Activated CD8-positive, alpha-beta memory T cell treated with anti-CD3 and anti-CD28 coated beads, Interleukin-2, amount 10 ng/mL, durations not matched to agents 7 days and 5 days (primary cell): ENCODE data around the gene GIMAP7. TPM values are rescaled to one million over a fixed set of nuclear protein-coding genes. Genes with fewer than 3 reads are reported as not detected.

Source experiments
- ATAC-seq: fragments of 150-1000 bp; cut with Tn5 transposase; one replicate; pipeline ENCODE4 v1.10.0; 2021; ENCODE audit warnings: moderate library complexity
- CTCF ChIA-PET: fragments of 350-600 bp; sonication (Branson Sonifier 250); formaldehyde crosslinking; loops from one replicate; lab custom pipeline; 2021; ENCODE audit warnings: antibody characterized with exemption; lab: Charles Lee
- DNase-seq: peaks from one replicate; pipeline ENCODE4 v3.0.0-alpha.2; 2020
- H3K27ac Mint-ChIP-seq: one replicate; pipeline ENCODE4 v1.8.0; 2021; ENCODE audit warnings: mild to moderate bottlenecking, mixed read lengths
- H3K27me3 Mint-ChIP-seq: one replicate; pipeline ENCODE4 v1.8.0; 2021; ENCODE audit warnings: mixed read lengths
- H3K36me3 Mint-ChIP-seq: one replicate; pipeline ENCODE4 v1.8.0; 2021; ENCODE audit warnings: mild to moderate bottlenecking, mixed read lengths
- H3K4me1 Mint-ChIP-seq: one replicate; pipeline ENCODE4 v1.8.0; 2021; ENCODE audit warnings: mixed read lengths
- H3K4me3 Mint-ChIP-seq: one replicate; pipeline ENCODE4 v1.8.0; 2021; ENCODE audit warnings: mild to moderate bottlenecking, moderate library complexity, mixed read lengths
- H3K9me3 Mint-ChIP-seq: one replicate; pipeline ENCODE4 v1.8.0; 2022; ENCODE audit warnings: low read depth, mixed read lengths
- total RNA-seq, 2 experiments: library from RNA; stranded (reverse); gene quantifications; one replicate each; pipeline ENCODE4 v1.2.3, GENCODE V29; 2021

The GIMAP7 gene
- total RNA-seq: 10 to 100 TPM; 49.9 to 89.7 TPM

DNA sequence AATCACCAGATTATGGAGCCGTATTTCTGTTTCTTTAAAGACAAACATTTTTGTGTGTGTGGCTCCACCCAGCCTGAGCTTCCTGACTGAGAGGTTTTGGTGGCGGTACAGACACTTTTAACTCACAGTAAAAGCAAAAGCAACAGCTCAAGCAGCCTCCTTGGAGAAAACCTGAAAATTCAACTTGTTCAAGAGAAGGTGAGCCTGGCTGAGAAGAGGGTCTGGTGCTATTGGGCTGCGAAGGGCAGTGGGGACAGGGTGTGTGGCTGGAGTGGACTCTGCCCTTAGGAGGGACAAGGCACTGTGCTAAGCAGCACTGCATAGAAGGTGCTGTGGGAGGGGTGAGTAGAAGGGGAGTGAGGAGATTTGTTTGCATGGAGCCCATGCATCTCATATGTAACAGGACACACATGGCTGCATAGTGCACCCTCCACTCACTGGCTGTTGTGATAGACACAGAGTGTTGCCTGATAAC, at the start of gene GIMAP7:
GIMAP7 (plus strand) TSS at position 125 of the 475 bp plus-strand sequence. CDS start 5,103 bp downstream, outside the sequence.
- Mint-ChIP-seq H3K36me3 (peaks cover 54% of the 10 kb centered on the region), H3K27me3 (no peaks in the 10 kb centered on the region), H3K4me3 (peak within 1 kb of the TSS; percentile 100), H3K9me3 (peaks cover 3% of the 10 kb centered on the region), H3K27ac (peak within 1 kb of the TSS; percentile 99), H3K4me1 (peaks cover 49% of the 10 kb centered on the region)
- ATAC-seq (peak; percentile 74), DNase-seq (peak; percentile 83)
- CTCF ChIA-PET: interaction anchor here (0.8 to 4.4 kb wide), 21 partner anchors 10 to 241 kb away, joined by 3 to 69 read pairs (median 3); partner anchors contain the start of genes GIMAP1, GIMAP4, GIMAP5 and GIMAP8

DNA sequence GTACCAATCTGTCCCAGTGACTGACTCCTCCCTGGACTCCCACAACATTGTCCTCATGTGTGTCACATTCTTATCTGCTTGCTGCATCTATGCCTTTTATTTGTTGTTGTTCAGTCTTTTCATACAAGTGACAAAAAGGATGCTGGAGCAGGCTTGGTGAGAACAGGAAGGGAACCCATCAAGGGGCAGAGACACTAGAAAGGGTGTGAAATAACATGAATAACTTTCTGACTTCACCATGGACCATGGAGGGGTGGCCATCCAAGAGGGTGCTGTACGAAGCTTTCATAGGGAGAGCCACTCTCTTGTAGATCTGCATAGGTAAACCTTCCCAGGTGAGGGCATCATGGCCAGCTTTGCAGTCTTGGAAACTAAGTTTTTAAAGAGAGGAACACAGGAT, 49.7 kb upstream of the GIMAP7 start:
- no peaks in the 10 kb centered on the region for H3K27me3 Mint-ChIP-seq
- CTCF ChIA-PET: interaction anchor here (0.6 to 1.3 kb wide), 3 partner anchors 9 to 37 kb away, joined by 3 to 4 read pairs (median 3); no protein-coding TSS in a partner anchor
- ATAC-seq (no peak), DNase-seq (no peak)
- no peak overlapping the region for H3K27ac Mint-ChIP-seq
- H3K36me3 Mint-ChIP-seq: peaks cover 74% of the 10 kb centered on the region
- peaks cover 53% of the 10 kb centered on the region for H3K4me1 Mint-ChIP-seq
- no peak overlapping the region for H3K4me3 Mint-ChIP-seq
- H3K9me3 Mint-ChIP-seq: peaks cover 25% of the 10 kb centered on the region

DNA sequence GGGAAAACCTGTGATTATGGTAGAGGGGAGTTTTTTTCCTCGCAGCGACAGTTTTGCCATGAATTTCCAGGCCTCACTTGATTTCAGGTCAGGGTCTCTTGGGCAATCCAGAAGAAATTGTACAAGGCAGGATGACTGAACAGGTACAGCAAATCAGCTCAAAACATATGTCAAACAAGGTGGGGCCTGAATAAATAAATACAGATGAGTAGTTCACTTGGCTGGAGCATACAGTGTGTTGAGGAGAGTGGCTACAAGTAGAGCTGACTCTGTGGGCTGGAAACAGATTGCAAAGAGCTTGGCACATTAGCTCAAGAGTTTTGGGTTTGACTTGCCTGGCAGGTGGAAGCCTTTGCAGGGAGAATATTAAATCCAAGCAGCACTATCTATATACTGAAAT, 49.3 kb upstream of the GIMAP7 start:
- CTCF ChIA-PET: interaction anchor here (0.6 to 0.9 kb wide), 2 partner anchors 10 to 37 kb away, joined by 3 to 4 read pairs; no protein-coding TSS in a partner anchor
- Mint-ChIP-seq H3K9me3 (peaks cover 22% of the 10 kb centered on the region), H3K4me3 (no peak overlapping the region), H3K27ac (no peak overlapping the region), H3K36me3 (peaks cover 71% of the 10 kb centered on the region), H3K4me1 (peaks cover 54% of the 10 kb centered on the region), H3K27me3 (no peaks in the 10 kb centered on the region)
- no peak for DNase-seq
- ATAC-seq: no peak

DNA sequence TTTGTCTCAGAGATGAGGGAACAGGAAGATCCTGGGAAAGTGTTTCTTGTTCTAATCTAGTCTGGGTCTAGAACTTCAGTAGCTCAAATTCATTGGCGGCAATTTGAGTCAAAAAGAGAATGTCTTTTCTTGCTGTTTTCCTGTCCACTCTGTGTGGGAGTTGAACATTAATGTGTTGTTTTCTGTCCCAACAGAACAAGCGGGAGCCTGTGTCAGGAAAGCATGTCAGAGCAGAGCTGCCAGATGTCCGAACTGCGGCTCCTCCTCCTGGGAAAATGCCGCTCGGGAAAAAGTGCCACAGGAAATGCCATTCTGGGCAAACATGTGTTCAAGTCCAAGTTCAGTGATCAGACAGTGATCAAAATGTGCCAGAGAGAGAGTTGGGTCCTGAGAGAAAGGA, 48.2 kb upstream of the GIMAP7 start:
- no peaks in the 10 kb centered on the region for H3K27me3 Mint-ChIP-seq
- peaks cover 56% of the 10 kb centered on the region for H3K4me1 Mint-ChIP-seq
- H3K36me3 Mint-ChIP-seq: peaks cover 67% of the 10 kb centered on the region
- no peak for ATAC-seq
- H3K9me3 Mint-ChIP-seq: peaks cover 17% of the 10 kb centered on the region
- H3K4me3 Mint-ChIP-seq: no peak overlapping the region
- H3K27ac Mint-ChIP-seq: no peak overlapping the region
- DNase-seq: no peak
- CTCF ChIA-PET: no interaction called here

DNA sequence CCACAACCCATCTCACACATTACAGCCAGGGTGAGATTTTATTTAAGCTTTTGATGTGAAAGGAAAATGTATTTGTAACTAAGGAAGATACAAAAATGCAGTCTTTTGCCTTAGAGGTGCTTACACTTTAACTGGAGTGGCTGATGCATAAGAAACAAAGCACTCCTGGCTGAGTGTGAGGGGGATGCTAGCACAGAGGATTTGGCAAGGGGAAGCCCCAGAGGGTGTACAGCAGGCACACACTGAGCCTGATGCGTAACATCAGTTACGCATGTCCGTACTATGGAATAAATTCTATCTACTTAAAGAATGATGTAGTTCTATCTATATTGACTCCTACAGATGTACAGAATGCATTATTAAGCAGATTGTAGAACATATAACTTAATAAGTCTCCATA, 46.4 kb upstream of the GIMAP7 start:
- Mint-ChIP-seq H3K27ac (no peak overlapping the region), H3K36me3 (peaks cover 60% of the 10 kb centered on the region), H3K4me1 (peaks cover 49% of the 10 kb centered on the region), H3K4me3 (no peak overlapping the region), H3K27me3 (no peaks in the 10 kb centered on the region), H3K9me3 (peaks cover 2% of the 10 kb centered on the region)
- DNase-seq (no peak), ATAC-seq (no peak)
- CTCF ChIA-PET: no interaction called here

DNA sequence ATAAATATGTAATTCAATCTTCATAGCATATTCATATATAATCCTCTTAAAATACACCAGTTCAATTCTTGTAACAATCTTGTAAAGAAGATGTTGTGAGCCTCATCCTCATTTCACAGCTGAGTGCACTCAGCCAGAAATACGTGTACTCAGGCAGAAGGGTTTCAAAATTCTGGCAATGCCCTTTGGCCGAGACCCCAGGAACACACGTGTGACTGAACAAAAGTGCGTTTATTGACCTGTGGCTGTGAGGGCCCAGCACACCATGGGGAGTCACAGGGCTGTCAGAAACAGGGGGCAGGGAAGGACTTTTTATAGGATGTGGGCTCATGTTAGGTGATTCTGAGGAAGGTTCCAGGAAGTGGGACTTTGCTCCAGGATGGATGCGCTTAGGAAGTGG, 42.8 kb upstream of the GIMAP7 start:
- CTCF ChIA-PET: interaction anchor here (1.4 kb wide), 1 partner anchor 23 kb away, joined by 3 read pairs; no protein-coding TSS in a partner anchor
- Mint-ChIP-seq H3K4me3 (no peak overlapping the region), H3K9me3 (no peaks in the 10 kb centered on the region), H3K27ac (no peak overlapping the region), H3K36me3 (peaks cover 69% of the 10 kb centered on the region), H3K27me3 (no peaks in the 10 kb centered on the region), H3K4me1 (peaks cover 43% of the 10 kb centered on the region)
- DNase-seq (no peak), ATAC-seq (no peak)

DNA sequence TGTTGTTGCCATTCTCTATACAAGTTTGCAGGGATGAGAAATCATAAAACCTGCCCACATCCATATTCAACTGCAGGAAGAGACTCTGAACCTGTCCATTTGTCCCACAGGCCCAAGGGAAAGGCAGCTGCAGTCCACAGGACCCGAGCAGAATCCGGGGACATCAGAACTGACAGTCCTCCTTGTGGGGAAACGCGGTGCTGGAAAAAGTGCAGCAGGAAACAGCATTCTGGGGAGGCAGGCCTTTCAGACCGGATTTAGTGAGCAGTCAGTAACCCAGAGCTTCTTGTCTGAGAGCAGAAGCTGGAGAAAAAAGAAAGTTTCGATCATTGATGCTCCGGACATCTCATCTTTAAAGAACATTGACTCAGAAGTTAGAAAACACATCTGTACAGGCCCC, 40.8 kb upstream of the GIMAP7 start:
- Mint-ChIP-seq H3K4me1 (peaks cover 45% of the 10 kb centered on the region), H3K4me3 (no peak overlapping the region), H3K27ac (no peak overlapping the region), H3K36me3 (peaks cover 72% of the 10 kb centered on the region), H3K27me3 (no peaks in the 10 kb centered on the region), H3K9me3 (no peaks in the 10 kb centered on the region)
- ATAC-seq: no peak
- no peak for DNase-seq
- CTCF ChIA-PET: no interaction called here

DNA sequence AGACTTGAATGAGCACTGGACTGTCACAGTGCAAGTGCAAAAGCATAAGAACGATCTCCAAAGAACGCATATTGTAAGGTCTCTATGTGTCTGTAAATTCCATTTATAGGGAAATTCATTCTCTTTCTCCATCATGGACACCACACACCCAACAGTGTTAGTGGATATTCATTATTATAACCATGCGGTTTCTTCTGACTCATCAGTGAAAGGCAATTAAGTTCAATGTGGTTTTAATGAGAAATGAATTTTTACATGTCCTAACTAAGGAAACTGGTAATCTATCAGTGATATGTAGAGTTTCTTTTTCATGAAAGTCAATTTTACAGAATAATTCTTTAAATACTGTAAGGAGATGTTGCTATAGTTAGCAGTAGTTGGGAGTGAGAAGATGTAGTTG, 38.4 kb upstream of the GIMAP7 start:
- Mint-ChIP-seq H3K4me1 (peaks cover 58% of the 10 kb centered on the region), H3K4me3 (no peak overlapping the region)

DNA sequence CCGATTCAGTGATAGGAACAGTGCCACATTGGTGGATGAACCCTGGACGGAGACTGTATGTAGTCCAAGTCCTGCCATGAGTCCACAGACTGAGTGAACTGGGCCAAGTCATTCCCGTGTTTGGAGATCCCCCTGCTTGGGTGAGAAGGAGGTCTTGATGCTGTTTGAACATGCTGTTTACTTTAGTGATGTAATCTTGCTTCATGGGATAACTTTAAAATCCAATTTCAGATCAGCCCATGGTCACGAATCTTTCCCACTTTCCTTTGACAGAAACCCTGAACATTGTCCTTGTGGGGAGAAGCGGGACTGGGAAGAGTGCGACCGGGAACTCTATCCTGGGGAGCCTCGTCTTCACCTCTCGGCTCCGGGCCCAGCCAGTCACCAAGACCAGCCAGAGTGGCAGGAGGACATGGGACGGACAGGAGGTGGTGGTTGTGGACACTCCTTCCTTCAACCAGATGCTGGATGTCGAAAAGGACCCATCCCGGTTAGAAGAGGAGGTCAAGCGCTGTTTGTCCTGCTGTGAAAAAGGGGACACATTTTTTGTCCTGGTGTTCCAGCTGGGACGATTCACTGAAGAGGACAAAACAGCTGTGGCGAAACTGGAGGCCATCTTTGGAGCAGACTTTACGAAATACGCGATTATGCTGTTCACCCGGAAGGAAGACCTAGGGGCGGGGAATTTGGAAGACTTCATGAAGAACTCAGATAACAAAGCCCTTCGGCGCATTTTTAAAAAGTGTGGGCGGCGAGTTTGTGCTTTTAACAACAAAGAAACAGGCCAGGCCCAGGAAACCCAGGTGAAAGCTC, 37.6 kb upstream of the GIMAP7 start:
- DNase-seq (no peak), ATAC-seq (no peak)
- Mint-ChIP-seq H3K4me1 (peaks cover 63% of the 10 kb centered on the region), H3K9me3 (no peaks in the 10 kb centered on the region), H3K27ac (peak overlapping the region; percentile 57), H3K36me3 (peaks cover 63% of the 10 kb centered on the region), H3K4me3 (no peak overlapping the region), H3K27me3 (no peaks in the 10 kb centered on the region)
- CTCF ChIA-PET: interaction anchor here (1.9 kb wide), 1 partner anchor 28 kb away, joined by 6 read pairs; no protein-coding TSS in a partner anchor

More for the DNA sequence above, 38.4 kb upstream of the GIMAP7 start:
- Mint-ChIP-seq H3K36me3 (peaks cover 64% of the 10 kb centered on the region), H3K27me3 (no peaks in the 10 kb centered on the region), H3K27ac (peak overlapping the region; percentile 57), H3K9me3 (no peaks in the 10 kb centered on the region)
- CTCF ChIA-PET: interaction anchor here (1.9 kb wide), 1 partner anchor 27 kb away, joined by 6 read pairs; no protein-coding TSS in a partner anchor
- DNase-seq: no peak
- peak; percentile 35 for ATAC-seq

DNA sequence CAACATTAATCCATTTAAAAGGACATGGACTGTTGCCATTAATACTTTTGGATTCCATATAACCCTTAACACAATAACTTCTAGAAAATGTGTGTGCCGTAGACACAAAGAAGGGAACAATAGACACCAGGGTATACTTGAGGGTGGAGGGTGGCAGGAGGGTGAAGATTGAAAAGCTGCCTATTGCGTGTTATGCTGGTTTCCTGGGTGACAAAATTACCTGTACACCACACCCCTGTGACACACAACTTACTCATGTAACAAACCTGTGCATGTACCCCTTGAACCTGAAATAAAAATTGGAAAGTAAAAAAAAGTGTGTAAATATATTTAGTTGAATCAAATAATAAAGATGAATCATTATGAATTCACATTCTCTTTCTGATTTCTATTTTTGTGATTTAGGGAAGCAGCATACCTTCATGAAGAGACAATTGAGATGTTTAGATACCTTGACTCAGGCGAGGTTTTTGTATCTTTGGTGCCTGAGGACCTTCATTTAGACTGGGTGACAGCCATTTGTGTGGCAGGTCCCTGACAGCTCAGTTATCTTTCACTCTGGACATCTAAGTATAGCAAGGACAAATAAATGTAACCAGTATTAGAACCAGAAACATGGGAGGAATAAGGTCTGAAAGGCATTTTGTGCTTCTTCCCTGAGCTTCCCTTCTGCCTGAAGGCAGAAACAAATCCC, 35.5 kb upstream of the GIMAP7 start:
- Mint-ChIP-seq H3K27me3 (no peaks in the 10 kb centered on the region), H3K9me3 (no peaks in the 10 kb centered on the region), H3K4me1 (peaks cover 80% of the 10 kb centered on the region), H3K27ac (peak overlapping the region; percentile 40), H3K4me3 (no peak overlapping the region), H3K36me3 (peaks cover 57% of the 10 kb centered on the region)
- CTCF ChIA-PET: interaction anchor here (0.5 to 1.8 kb wide), 4 partner anchors 24 to 35 kb away, joined by 3 to 5 read pairs (median 3); partner anchors contain the start of gene GIMAP7
- DNase-seq (no peak), ATAC-seq (no peak)

DNA sequence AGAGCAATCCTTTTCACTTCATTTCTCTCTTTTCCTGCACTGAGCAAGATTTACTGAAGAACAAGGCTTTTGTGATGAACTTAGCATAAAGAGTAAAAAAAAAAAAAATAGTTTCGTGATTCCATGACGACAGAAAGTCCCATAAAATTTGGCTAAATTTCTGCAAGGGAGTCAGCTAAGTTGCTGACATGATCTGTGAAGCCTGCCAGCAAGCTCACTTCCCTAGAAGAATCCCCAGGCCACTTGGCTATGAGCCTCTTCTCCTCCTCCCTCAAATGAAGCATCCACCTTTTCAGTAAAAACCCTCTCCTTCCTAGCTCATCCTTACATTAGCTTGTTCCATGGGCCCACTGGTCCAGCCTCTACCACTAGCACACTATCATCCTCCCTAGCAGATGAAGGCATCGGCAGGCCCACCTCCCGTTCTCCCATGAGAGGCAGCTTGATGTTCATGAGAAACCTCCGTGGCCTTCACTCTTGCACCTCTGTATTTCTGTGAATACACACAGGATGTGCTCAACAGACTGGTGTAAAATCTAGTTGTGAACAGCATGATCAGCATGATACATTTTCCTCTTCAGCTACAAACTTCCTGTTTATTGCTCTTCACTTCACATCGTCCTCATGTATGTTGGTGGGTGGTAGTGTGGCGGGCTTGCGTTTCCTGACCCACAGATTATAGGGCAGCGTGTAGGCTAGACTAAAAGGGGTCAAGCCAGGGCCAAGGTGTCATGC, 33.3 kb upstream of the GIMAP7 start:
- H3K4me1 Mint-ChIP-seq: peaks cover 82% of the 10 kb centered on the region
- H3K9me3 Mint-ChIP-seq: no peaks in the 10 kb centered on the region
- DNase-seq (peak; percentile 82), ATAC-seq (peak; percentile 87)
- H3K36me3 Mint-ChIP-seq: peaks cover 45% of the 10 kb centered on the region
- CTCF ChIA-PET: interaction anchor here (0.5 to 4.0 kb wide), 9 partner anchors 15 to 46 kb away, joined by 3 to 34 read pairs (median 4); partner anchors contain the start of genes GIMAP7 and GIMAP8
- no peaks in the 10 kb centered on the region for H3K27me3 Mint-ChIP-seq
- peak overlapping the region; percentile 99 for H3K27ac Mint-ChIP-seq
- H3K4me3 Mint-ChIP-seq: peak overlapping the region; percentile 67

DNA sequence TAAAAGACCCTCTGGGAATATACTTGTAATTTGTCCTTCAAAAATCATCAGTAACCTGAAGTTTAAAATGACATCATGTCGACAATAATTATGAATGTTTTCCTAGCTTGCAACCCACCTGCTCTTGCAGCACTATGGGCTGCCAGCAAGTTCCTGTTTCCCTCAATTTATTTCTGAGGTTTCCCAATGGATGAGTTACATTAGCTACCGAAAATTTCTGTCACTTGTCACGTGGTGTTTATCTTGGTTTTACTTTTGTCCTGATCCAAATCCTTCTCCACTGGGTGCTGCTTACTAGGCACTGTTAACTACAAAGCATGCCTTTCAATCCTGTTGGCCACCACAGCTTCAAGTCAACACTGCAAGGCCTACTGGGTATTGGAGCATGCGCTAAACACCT, 32.8 kb upstream of the GIMAP7 start:
- ATAC-seq: no peak
- peaks cover 39% of the 10 kb centered on the region for H3K36me3 Mint-ChIP-seq

More for the DNA sequence above, 32.8 kb upstream of the GIMAP7 start:
- CTCF ChIA-PET: interaction anchor here (0.5 to 4.0 kb wide), 7 partner anchors 15 to 36 kb away, joined by 3 to 34 read pairs (median 4); partner anchors contain the start of genes GIMAP7 and GIMAP8
- Mint-ChIP-seq H3K27ac (peak overlapping the region; percentile 99), H3K4me3 (peak overlapping the region; percentile 67), H3K27me3 (no peaks in the 10 kb centered on the region), H3K9me3 (no peaks in the 10 kb centered on the region), H3K4me1 (peaks cover 80% of the 10 kb centered on the region)
- no peak for DNase-seq
